Astrocyte of the spinal cord (primary cell): ENCODE results near the gene NOPCHAP1.

Source experiments
- DNase-seq: peaks from one replicate; pipeline ENCODE4 v3.0.0; 2011; ENCODE audit warnings: low read depth, low spot score
- H3K4me3 ChIP-seq: 2 replicates; pipeline ENCODE4 v1.5.1; 2011; ENCODE audit warnings: low read depth, mild to moderate bottlenecking, low read length, moderate library complexity
- CTCF ChIP-seq: IDR thresholded peaks from 2 replicates; pipeline ENCODE4 v1.5.1; 2012; ENCODE audit warnings: low read depth, mild to moderate bottlenecking, low read length, inconsistent platforms
- in situ Hi-C: cut with HindIII; loops from 2 replicates; pipeline ENCODE4 v1.10.0; 2017; ENCODE audit warnings: low sequenced_read_pairs

NOPCHAP1 gene

DNA sequence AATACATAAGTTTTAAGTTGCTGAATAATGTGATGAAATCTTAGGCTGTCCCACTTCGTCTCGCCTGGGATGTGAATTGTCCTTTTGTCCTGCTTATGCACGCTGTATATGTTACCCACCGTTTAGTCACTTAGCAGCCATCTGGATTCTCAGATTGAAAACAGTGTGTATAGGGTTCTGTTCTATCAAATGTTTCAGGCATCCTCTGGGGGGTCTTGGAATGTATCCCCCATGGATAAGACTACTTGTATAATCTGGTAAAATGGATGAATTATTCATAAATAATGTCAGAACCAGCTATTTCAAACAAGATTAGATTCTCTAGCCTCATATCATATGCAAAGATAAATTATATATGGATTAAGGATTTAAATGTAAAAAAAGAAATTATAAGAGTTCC, 29.4 kb downstream of the NOPCHAP1 start:
- in situ Hi-C loops: no loop called here

GRCh38 chr12:105018012-105018411, 31.9 kb downstream of the NOPCHAP1 start:
- no peak for TF ChIP-seq CTCF
- H3K4me3 ChIP-seq: no peak overlapping the region
- no peak for DNase-seq
- in situ Hi-C loops: no loop called here

More for the DNA sequence above, 29.4 kb downstream of the NOPCHAP1 start:
- H3K4me3 ChIP-seq: no peak overlapping the region
- TF ChIP-seq CTCF: no peak
- DNase-seq: no peak

GRCh38 chr12:105018776-105019175, 32.7 kb downstream of the NOPCHAP1 start:
- no peak for TF ChIP-seq CTCF
- no peak for DNase-seq
- in situ Hi-C loops: no loop called here
- no peak overlapping the region for H3K4me3 ChIP-seq

- DNase-seq: no peak
- no peak overlapping the region for H3K4me3 ChIP-seq
- no peak for TF ChIP-seq CTCF
- in situ Hi-C loops: no loop called here
Measured at GRCh38 chr12:105020241-105020962, 34.3 kb downstream of the NOPCHAP1 start.

DNA sequence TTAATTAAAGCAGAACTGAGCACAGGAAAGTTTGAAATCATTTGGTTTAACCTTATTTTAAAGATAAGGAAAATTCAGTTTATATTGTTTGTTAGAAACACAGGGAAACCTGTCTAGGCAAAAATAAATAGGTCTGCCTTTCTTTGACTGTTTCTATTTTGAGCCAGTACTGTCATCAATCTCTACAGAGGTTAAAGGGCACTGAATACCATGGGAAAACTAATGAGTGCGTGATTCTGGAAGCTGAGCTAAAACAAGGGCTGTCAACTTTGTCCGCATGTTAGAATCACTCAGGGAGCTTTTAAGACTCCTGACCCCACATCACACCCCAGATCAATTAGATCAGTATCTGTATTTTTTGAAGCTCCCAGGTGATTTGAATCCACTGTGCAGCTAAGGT, 38.8 kb downstream of the NOPCHAP1 start:
- in situ Hi-C loops: no loop called here
- no peak for DNase-seq
- TF ChIP-seq CTCF: no peak

DNA sequence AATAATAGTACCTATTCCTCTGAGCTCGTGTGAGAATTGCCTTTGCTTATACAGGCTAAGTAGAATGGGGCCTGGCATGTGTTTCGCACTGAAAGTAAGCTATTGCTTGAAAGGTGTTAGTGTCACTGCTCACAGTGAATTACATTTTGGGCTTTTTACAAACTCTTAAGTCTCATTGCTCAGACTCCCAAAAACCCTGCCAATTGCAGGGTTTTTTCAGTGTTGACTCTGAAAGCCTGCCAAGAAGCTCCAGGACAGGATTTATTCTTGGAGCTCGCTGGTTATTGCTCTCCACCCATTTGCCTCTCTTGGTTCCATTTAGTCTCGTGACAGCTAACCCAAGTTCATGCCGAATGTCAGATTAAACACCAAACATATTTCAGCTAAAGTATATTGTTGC, 39.8 kb downstream of the NOPCHAP1 start:
- no peak for TF ChIP-seq CTCF
- H3K4me3 ChIP-seq: no peak overlapping the region
- in situ Hi-C loops: no loop called here
- peak; percentile 82 for DNase-seq

More for the DNA sequence above, 38.8 kb downstream of the NOPCHAP1 start:
- H3K4me3 ChIP-seq: no peak overlapping the region

GRCh38 chr12:105026411-105026810, 40.3 kb downstream of the NOPCHAP1 start:
- DNase-seq: no peak
- no peak overlapping the region for H3K4me3 ChIP-seq
- in situ Hi-C loops: no loop called here
- no peak for TF ChIP-seq CTCF
